Suprapubic skin (tissue), 2 donors: ENCODE data around the gene DOHH.

Source experiments
- EP300 ChIP-seq: sonication (generic); formaldehyde crosslinking; IDR thresholded peaks from one replicate; pipeline ENCODE4 v1.6.1; 2017; ENCODE audit warnings: antibody characterized with exemption
- POLR2A ChIP-seq, 2 donors: fragments of 450-650 bp; IDR thresholded peaks; one replicate each; pipeline ENCODE4 v1.6.1; 2017; ENCODE audit warnings: antibody characterized with exemption in 2 of 2, mild to moderate bottlenecking in 2 of 2, moderate library complexity in 2 of 2

DNA sequence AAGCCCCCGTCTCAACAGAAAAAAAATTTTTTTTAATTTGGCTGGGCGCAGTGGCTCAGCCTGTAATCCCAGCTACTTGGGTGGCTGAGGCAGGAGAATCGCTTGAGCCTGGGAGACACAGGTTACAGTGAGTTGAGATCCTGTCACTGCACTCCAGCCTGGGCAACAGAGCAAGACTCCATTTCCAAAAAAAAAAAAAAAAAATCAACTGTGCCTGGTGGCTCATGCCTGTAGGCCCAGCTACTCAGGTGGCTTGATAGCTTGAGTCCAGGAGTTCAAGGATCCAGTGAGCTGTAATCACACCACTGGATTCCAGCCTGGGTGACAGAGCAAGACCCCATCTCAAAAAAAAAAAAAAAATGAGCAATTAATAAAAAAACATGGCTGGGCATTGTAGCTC, 1.3 kb upstream of the DOHH start:
- TF ChIP-seq EP300 = no peak
- TF ChIP-seq POLR2A (IDR thresholded peaks at IDR 0.05) = no peak
